Activated CD4-positive, alpha-beta memory T cell treated with anti-CD3 and anti-CD28 coated beads for 36 hours (primary cell): ENCODE results near the gene MED4. TPM values are rescaled to one million over a fixed set of nuclear protein-coding genes. Genes with fewer than 3 reads are reported as not detected.

Experiments used
- CTCF ChIA-PET: fragments of 350-600 bp; sonication (Branson Sonifier 250); formaldehyde crosslinking; loops from one replicate; lab custom pipeline; 2021; ENCODE audit warnings: antibody characterized with exemption, inconsistent platforms; lab: Charles Lee
- POLR2A ChIA-PET: fragments of 350-600 bp; sonication (Branson Sonifier 250); formaldehyde crosslinking; loops from one replicate; lab custom pipeline; 2021; ENCODE audit warnings: antibody characterized with exemption; lab: Charles Lee
- DNase-seq: peaks from one replicate; pipeline ENCODE4 v3.0.0-alpha.2; 2020
- H3K27ac Mint-ChIP-seq: one replicate; pipeline ENCODE4 v1.8.0; 2021; ENCODE audit warnings: mixed read lengths
- H3K27me3 Mint-ChIP-seq: one replicate; pipeline ENCODE4 v1.8.0; 2021; ENCODE audit warnings: mixed read lengths
- H3K36me3 Mint-ChIP-seq: one replicate; pipeline ENCODE4 v1.8.0; 2021; ENCODE audit warnings: mixed read lengths
- H3K4me1 Mint-ChIP-seq: one replicate; pipeline ENCODE4 v1.8.0; 2021; ENCODE audit warnings: low read depth, mixed read lengths
- H3K4me3 Mint-ChIP-seq: one replicate; pipeline ENCODE4 v1.8.0; 2021; ENCODE audit warnings: mild to moderate bottlenecking, mixed read lengths
- H3K9me3 Mint-ChIP-seq: one replicate; pipeline ENCODE4 v1.8.0; 2021; ENCODE audit warnings: mixed read lengths
- intact Hi-C: fragments of 100-400 bp; cut with micrococcal nuclease; formaldehyde crosslinking; loops from one replicate; pipeline ENCODE4 v1.15.1; 2023
- total RNA-seq, 2 experiments: library from RNA; stranded (reverse); gene quantifications; one replicate each; pipeline ENCODE4 v1.2.3, GENCODE V29; 2021

The MED4 gene
- total RNA-seq, 2 experiments from 2014 or later = 49.3 to 53.0 TPM

- peaks cover 14% of the 10 kb centered on the region for H3K4me1 Mint-ChIP-seq
- DNase-seq = no peak
- intact Hi-C loops = no loop called here
- H3K4me3 Mint-ChIP-seq = no peak overlapping the region
- peaks cover 33% of the 10 kb centered on the region for H3K36me3 Mint-ChIP-seq
- H3K27me3 Mint-ChIP-seq = no peaks in the 10 kb centered on the region
- CTCF ChIA-PET = interaction anchor here (1.3 kb wide), 1 partner anchor 10 kb away, joined by 4 read pairs; the partner anchor contains the start of gene NUDT15
- peaks cover 23% of the 10 kb centered on the region for H3K9me3 Mint-ChIP-seq
- H3K27ac Mint-ChIP-seq = no peak overlapping the region
- POLR2A ChIA-PET = no interaction called here
Observed at GRCh38 chr13:48028066-48028465, 66.8 kb downstream of the MED4 start.

Other genes starting within 250 kb of the MED4 start
- gene SUCLA2, start 93.8 kb downstream of the MED4 start, total RNA-seq = 10 to 100 TPM; 39.2 to 41.3 TPM
- gene NUDT15, start 57.4 kb downstream of the MED4 start, total RNA-seq = 10 to 100 TPM; 18.5 to 19.2 TPM
- gene ITM2B, start 138.1 kb upstream of the MED4 start, total RNA-seq = 10 to 100 TPM; 87.6 to 92.6 TPM
- 10 to 100 TPM; 26.5 to 28.8 TPM for gene RB1, start 208.6 kb upstream of the MED4 start, total RNA-seq